HG03280 (cell line): ENCODE results near the gene ZNF471.

Experiments
- ATAC-seq: cut with Tn5 transposase; IDR thresholded peaks from one replicate; pipeline ENCODE4 v1.9.1; 2021; ENCODE audit warnings: mild to moderate bottlenecking, moderate library complexity; ENCODE audit not compliant: unreplicated experiment

ZNF471 gene

GRCh38 chr19:56507446-56508289 lies at the start of gene ZNF471:
TSS of gene ZNF471 (plus strand) at chr19:56507855. CDS start at chr19:56511572, 3,717 bp downstream.
- ATAC-seq: no peak

GRCh38 chr19:56474308-56474707 lies 33.3 kb upstream of the ZNF471 start:
- ATAC-seq: no peak

GRCh38 chr19:56476093-56476492 lies 31.6 kb upstream of the ZNF471 start:
- ATAC-seq: no peak

DNA sequence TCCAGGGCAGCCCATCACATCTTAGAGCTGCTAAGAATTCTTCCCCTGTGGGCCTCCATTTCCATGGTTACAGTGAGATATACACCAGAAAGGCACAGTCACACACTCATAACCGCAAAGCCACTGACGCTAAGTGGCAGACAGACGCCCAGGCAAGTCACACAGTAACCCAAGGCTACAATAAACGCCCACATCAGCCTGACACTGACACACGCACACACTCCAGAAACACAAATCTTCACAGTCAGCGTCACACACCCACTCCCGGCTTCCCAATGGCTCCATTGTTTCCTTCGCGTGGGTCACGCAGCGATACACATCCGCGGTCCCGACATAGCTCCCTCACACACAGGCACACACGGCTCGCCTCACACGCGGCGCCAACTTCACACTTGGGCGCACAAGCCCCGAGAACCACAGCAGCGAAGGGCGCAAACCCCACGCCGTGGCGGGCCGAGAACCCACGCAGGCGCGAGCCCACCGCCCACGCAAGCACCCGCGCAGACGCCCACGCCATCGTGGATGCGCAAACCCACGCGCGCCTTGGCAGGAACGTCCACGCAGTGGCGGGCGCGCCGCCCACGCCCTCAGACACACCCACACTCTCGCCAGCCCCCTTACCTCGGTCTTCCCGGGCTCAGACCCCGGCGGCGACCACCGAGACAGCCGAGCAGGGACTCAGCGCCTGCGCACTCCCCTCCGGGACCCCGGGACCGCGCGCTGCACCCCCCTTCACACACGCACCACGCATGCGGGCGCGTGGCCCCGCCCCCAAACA lies 30.8 kb upstream of the ZNF471 start, which contains the start of gene ZNF667:
Gene ZNF667 (minus strand): TSS at position 695 of the 778 bp plus-strand sequence. CDS start 14,975 bp downstream, outside the sequence.
- ATAC-seq: no peak

GRCh38 chr19:56477429-56478338 lies 30.0 kb upstream of the ZNF471 start:
- no peak for ATAC-seq

DNA sequence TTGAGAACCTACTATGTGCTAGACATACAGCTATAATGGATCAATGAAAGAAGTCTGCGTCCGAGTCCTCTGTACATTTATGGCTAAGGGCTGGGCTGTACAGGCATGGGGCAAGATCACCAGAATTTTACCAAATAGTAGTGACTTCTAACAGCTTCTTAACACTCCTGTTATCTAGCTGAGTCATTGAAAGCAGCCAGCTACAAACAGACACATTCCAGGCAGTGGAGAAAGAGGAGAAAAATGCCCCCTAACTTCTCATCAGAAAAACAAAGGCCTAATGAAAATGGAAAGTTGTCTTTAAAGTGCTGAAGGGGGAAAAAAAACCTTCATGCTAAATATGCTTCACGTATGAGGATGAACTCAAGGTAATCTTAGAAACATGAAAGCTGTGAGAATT lies 16.3 kb upstream of the ZNF471 start:
- no peak for ATAC-seq

DNA sequence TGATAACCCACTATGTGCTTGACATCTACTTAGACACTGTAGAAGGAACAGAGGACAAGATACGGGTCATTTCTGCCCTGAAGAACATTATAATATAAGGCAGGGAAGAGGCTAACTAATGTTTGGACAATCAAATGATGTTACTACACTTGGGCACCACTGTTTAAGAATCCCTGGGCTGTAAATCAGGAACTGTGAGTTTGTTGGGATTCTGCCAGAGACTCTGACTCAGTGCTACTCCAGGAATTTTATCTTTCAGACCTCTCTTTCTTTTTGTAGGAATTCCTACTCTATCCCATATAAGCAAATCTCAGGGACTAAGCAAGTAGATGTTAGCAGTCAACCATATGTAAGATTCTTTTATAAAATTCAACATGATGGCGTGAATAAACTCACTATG lies 3.1 kb upstream of the ZNF471 start:
- ATAC-seq: no peak

DNA sequence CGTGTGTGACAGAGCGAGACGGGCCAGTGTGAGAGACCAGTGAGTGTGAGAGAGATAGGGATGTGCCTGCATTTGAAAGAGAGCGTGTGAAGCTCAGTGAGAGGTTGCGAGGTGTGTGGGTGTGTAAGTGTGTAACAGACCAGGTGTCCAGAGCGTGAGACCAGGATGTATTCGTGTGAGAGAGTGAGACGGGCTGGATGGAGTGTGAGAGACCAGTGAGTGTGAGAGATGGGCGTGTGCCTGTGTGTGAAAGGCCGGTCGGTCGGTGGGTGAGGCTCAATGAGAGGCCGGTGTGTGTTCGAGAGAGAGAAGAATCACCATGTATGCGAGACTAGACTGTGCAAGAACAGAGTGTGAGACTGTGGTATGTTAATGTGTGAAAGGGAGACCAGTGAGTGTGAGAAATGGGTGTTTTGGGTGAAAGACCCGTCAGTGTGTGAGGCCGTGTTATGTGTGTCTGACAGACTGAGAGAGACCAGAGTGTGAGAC lies 679 bp downstream of the ZNF471 start:
- no peak for ATAC-seq

- no peak for ATAC-seq
These were observed 17.7 kb downstream of the ZNF471 start for GRCh38 chr19:56525214-56525860.

DNA sequence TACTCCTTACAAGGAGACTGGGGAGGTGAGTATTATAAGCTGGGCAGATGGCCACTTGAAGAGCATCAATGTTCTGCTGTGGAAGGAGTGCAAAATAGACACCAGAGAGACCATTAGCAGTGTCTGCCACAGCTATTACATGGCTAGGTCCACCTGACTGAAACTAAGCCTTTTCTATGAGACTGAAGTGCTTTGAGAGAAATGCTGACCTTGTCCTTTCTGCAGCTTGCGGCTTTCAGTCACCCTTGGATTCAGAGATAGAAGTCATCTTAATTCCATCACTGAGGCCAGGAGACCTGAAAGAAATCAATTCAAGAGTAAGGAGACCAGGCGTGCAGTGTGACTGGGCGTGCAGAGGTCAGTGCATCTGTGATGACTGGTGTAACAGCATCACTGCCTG lies 29.8 kb downstream of the ZNF471 start:
- no peak for ATAC-seq

DNA sequence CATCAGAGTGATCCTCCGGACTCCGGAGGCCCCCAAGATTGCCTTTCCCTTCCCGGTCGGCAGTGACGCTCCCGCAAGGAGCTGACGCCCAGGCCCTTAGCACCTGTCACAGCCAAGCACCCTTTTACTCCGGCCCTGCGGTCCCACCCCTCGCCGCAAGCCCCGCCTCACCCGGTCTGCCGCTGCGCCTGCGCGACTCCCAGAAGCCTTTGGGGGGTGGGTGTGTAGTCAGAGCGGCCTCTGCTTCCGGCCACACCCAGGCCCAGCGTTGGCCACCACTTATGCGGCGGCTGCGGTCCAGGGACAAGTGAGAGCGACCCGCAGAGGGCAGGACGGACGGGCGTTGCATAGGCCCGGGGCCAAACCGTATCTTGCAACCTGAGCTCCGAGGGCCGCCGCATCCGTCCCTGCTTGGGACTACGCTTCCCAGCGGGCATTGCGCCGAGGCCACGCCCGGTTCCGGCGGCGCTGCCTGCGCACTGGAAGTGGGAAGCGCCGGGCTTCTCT lies 30.7 kb downstream of the ZNF471 start:
- no peak for ATAC-seq

GRCh38 chr19:56538761-56539263 lies 31.2 kb downstream of the ZNF471 start, which contains the start of gene ZFP28:
TSS of gene ZFP28 (plus strand) at chr19:56538948. CDS start at chr19:56539019, 71 bp downstream.
- no peak for ATAC-seq

DNA sequence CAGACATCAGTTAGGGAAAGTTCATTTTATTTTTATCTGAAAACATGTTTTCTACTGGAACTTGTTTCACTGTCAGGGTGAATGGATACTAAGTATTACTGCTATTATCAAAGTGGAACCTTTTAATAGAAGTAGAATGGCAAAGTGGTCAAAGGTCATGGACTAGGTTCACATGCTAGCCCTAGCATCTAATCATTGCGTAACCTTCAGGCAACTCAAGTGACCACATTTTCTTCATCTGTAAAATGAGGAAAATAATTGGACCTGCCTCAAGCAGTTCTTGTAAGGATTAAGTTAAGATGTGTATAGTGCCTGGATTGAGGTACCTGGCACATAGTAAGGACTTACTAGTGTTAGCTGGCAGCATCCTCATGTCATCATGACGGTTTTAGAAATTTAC lies 36.1 kb downstream of the ZNF471 start:
- ATAC-seq: no peak

DNA sequence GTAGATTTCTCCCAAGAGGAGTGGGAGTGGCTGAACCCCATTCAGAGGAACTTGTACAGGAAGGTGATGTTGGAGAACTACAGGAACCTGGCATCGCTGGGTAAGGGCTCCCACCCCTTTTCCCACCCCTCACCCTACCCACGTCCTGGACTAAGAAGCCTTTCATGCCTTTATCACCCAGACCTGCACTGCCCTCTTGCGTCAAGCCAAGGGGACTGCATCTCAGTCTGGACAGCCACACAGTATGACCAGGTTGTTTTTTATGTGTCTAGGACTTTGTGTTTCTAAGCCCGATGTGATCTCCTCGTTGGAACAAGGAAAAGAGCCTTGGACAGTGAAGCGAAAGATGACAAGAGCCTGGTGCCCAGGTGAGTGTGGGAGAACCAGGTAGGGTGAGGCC lies 39.9 kb downstream of the ZNF471 start:
- ATAC-seq: no peak

DNA sequence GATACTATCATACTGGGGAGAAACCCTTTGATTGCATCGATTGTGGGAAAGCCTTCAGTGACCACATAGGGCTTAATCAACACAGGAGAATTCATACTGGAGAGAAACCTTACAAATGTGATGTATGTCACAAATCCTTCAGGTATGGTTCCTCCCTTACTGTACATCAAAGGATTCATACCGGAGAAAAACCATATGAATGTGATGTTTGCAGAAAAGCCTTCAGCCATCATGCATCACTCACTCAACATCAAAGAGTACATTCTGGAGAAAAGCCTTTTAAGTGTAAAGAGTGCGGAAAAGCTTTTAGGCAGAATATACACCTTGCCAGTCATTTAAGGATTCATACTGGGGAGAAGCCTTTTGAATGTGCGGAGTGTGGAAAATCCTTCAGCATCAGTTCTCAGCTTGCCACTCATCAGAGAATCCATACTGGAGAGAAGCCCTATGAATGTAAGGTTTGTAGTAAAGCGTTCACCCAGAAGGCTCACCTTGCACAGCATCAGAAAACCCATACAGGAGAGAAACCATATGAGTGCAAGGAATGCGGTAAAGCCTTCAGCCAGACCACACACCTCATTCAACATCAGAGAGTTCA lies 46.7 kb downstream of the ZNF471 start:
- no peak for ATAC-seq

DNA sequence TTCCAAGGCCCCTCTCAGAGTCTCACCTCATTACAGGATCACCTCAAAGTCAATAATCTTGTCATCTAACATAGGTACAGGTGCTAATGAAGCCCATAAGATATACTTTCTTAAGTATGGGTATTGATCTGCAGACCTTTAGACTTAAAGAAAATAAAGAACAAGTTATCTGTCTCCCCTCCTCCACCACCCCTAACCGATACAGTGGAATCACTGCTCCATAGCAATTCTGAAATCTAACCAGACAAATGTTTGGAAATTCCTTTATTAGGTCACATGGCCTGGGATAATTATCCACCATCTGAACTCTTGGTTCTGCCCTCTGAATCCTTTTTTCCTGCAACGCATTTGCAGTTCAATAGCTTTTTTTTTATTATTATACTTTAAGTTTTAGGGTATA lies 55.1 kb downstream of the ZNF471 start:
- ATAC-seq: no peak

DNA sequence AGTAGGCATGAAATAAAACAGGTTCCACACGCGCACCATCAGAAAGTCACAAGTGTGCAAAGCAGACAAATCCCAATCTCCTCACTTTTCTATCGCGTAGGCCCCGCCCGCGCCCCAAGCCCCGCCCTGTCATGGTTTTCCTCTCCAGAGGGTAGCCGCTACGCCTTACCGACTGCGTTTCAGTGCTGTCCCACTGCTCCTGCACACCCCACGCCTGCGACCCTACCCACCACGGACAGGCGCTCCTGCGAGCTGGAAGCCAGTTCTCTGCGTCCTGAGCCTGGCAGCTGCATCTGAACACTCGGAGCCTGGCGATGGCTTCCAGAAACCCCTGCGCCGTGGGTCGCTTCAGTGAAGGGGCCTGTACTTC lies 59.2 kb downstream of the ZNF471 start:
- peak; percentile 29 for ATAC-seq

DNA sequence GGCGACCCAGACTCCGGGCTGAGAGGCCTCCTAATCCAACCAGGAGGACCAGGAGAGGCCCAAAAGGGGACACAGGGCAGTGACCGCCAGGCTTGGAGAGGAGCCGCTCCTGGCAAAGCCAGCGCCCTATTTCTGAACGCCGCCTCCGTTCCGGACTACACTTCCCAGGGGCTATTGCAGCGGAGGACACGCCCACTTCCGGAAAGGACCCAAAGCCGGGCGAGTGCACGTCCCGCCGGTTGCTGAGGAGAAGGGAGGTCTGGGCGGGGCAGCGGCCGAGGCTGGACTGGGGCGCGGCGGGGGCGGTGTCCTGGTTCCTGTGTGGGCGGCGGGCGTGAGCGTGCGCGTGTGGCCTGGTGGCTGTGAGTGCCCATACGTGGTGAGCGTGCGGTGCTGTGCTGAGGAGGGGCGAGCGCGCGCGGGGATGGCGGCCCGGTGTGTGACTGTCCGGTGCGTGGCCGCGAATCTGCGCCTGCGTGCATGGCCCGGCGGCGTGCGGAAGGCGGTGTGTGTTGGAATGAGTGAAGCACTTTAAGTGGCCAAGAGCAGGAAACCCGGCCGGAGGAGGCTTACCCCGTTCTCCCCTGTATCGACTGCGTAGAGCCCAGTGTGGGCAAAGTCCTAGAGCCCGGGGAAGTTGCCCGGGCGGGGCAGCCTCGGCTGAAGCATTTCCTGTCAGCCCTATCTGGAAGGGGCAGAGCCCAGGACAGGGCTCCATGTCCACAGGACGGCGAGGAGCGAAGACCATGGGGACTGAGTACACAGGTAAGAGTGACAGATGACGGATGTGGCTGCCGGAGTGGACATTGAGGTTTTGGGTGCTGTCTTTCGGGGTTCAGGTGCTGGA lies 59.8 kb downstream of the ZNF471 start, which contains the start of gene ZNF470:
Gene ZNF470 (plus strand): TSS at position 195 of the 847 bp plus-strand sequence. CDS start 2,844 bp downstream, outside the sequence.
- peak; percentile 98 for ATAC-seq
